HL-60/S4 (cell line): Measurements from ENCODE around the gene CDK7.
"Not testable (repeated sequence)": the region's sequence is repeated elsewhere in the genome, so short reads cannot be mapped to it uniquely, and the experiment has no call there.

Source experiments
- in situ Hi-C: fragments of 300-500 bp; cut with MboI; formaldehyde crosslinking; loops from 2 replicates; pipeline ENCODE4 v1.14.3; 2022; ENCODE audit warnings: low sequenced_read_pairs

Gene CDK7

DNA sequence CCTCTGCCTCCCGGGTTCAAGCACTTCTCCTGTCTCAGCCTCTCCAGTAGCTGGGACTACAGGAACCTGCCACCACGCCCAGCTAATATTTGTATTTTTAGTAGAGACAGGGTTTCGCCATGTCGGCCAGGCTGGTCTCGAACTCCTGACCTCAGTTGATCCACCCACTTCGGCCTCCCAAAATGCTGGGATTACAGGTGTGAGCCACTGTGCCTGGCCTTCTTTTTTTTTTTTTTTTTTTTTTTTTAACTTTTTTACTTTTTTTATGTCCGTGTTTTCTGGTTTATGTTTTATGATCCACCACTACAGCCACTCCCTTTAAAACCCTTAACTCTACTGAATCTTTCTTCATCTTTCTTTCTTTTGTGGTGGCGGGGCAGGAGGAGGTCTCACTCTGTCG is 2.0 kb downstream of the CDK7 start:
- in situ Hi-C loops: not testable (repeated sequence)

DNA sequence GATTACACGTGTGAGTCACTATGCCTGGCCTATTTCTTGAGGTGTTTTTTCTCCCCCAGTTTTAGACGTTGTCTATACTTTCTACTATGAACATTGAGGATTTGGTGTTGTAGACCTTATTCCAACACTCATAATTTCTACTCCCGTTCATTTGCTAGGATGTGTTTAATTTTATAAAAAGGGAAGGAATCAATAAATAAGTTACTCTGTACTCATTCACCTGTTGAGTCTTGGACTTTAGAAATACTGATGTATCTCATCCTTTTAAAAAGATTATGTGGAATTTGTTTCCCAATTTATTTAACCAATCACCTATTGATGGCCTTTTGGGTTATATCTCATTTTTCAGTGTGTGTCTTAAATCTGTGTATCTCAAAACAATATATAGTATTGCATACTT is 3.2 kb downstream of the CDK7 start:
- in situ Hi-C loops: no loop called here

DNA sequence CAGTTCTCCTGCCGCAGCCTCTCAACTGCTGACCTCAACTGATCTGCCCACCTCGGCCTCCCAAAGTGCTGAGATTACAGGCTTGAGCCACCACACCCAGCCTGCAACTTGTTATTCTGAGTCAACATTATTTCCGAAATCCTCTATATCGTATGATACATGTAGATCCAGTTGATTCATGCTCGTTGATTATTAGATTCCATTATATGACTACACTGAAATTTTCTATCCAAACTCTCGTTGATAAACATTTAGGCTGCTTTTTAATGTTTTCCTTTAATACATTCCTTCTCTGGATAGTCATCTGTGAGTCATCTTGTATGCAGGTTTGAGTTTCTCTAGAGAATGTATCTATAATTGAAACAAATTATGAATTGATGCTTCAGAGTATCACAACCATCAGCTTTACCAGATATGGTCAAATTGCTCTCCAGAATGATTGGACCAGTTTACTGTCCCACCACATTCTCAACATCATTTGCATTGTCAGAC is 4.1 kb downstream of the CDK7 start:
- in situ Hi-C loops: no loop called here

- in situ Hi-C loops: no loop called here
These were observed 7.7 kb downstream of the CDK7 start for GRCh38 chr5:69242215-69242927.

DNA sequence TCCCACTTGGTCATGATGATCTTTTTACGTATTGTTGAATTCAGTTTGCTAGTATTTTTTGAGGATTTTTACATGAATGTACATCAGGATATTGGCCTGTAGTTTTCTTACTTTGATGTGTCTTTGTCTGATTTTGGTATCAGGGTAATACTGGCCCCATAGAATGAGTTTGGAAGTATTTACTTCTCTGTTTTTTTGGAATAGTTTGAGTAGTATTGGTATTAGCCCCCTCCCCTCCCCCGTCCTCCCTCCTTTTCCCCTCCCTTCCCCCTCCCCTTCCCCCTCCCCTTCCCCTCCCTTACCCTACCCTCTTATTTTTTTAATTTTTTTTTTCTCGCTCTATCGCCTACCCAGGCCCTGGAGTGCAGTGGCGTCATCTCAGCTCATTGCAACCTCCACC is 10.3 kb downstream of the CDK7 start:
- in situ Hi-C loops: no loop called here

GRCh38 chr5:69248019-69248418 is 13.3 kb downstream of the CDK7 start:
- in situ Hi-C loops: no loop called here

- in situ Hi-C loops: no loop called here
These were observed 15.9 kb downstream of the CDK7 start for GRCh38 chr5:69250593-69250992.

DNA sequence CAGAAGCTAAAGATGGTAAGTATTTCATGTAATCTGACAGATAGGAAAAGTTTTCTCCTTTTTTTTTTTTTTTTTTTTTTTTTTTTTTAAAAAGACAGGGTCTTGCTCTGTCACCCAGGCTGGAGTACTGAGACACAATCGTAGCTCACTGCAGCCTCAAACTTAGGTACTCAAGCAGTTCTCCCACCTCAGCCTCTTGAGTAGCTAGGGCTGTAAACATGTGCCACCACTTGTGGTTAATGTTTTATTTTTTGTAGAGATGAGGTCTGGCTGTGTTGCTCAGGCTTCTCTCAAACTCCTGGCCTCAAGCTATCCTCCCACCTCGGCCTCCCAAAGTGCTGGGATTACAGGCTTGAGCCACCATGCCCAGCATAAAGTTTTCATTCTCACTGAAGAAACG is 17.8 kb downstream of the CDK7 start:
- in situ Hi-C loops: no loop called here

DNA sequence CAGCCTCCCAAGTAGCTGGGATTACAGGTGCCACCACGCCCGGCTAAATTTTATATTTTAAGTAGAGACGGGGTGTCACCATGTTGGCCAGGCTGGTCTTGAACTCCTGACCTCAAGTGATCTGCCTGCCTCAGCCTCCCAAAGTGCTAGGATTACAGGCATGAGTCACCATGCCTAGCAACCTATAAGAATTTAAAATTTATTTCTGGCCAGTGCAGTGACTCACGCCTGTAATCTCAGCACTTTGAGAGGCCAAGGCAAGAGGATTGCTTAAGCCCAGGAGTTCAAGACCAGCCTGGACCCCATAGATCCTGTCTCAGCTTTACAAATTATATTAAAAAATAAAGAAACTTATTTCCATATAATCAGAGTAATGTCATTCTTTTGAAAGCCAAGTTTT is 21.3 kb downstream of the CDK7 start:
- in situ Hi-C loops: not testable (repeated sequence)

GRCh38 chr5:69257577-69257976 is 22.9 kb downstream of the CDK7 start:
- in situ Hi-C loops: no loop called here

GRCh38 chr5:69261034-69261433 is 26.3 kb downstream of the CDK7 start:
- in situ Hi-C loops: no loop called here

- in situ Hi-C loops: no loop called here
These were observed 31.2 kb downstream of the CDK7 start for GRCh38 chr5:69265931-69266330.

GRCh38 chr5:69268899-69269298 is 34.2 kb downstream of the CDK7 start:
- in situ Hi-C loops: no loop called here

- in situ Hi-C loops: no loop called here
These were observed 36.2 kb downstream of the CDK7 start for GRCh38 chr5:69270840-69271239.

GRCh38 chr5:69271376-69271775 is 36.7 kb downstream of the CDK7 start:
- in situ Hi-C loops: no loop called here

DNA sequence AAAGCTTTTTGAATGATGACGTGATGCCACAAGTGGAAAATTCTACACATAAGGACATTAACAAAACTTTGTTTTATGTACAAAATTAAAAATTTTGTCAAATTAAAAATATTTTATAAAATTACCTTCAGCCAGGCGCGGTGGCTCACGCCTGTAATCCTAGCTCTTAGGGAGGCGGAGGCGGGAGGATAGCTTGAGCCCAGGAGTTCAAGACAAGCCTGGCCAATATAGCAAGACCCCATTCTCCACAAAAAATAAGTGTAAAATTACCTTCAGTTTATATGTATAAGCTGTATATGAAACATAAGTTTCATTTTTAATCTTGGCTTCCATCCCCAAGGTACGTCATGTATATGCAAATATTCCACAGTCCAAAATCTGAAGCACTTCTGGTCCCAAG is 40.9 kb downstream of the CDK7 start:
- in situ Hi-C loops: no loop called here

DNA sequence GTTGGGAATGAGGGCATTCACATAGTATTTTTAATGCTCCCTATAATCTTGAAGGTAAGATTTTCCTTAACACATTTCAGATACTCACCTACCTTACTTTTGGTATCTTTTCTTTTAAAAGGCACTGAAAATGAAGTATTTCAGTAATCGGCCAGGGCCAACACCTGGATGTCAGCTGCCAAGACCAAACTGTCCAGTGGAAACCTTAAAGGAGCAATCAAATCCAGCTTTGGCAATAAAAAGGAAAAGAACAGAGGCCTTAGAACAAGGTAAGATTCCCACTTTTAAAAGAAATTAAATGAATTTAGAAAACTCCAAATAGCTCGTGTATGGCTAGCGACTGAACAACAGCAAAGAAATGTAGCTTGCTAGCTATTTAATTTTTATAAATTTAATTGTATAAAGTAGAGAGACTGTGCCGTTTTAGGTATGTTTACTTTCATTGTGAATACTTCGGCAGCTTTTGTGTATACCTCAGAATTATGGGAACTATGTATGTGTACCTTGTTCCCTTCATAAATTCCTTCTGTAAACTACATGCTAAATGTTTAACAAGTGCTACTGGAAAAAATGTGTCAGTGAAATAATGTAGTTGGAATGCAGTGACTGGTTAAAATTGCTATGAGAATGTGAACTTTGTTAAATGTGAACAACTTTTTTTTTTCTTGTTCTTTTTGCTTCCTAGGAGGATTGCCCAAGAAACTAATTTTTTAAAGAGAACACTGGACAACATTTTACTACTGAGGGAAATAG is 41.9 kb downstream of the CDK7 start:
- in situ Hi-C loops: no loop called here

- in situ Hi-C loops: no loop called here
These were observed 44.8 kb downstream of the CDK7 start for GRCh38 chr5:69279517-69279916.

DNA sequence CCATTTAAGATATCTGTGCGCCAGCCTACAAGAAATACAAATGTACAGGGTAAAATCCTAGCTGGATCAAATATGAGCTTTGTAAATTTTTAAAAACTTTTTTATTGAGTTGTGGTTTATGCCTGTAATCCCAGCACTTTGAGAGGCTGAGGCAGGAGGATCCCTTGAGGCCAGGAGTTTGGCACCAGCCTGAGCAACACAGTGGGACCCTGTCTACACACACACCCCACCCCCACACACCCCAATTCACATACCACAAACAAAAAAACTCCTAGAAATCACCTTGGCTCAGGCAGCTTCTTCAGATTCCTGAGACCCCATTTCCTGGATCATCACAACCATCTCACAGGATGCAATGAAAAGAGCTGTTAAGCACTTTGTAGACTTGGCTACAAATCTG is 46.4 kb downstream of the CDK7 start:
- in situ Hi-C loops: no loop called here

- in situ Hi-C loops: no loop called here
These were observed 49.5 kb downstream of the CDK7 start for GRCh38 chr5:69284203-69284602.

GRCh38 chr5:69285448-69286116 is 50.9 kb downstream of the CDK7 start:
- in situ Hi-C loops: no loop called here

DNA sequence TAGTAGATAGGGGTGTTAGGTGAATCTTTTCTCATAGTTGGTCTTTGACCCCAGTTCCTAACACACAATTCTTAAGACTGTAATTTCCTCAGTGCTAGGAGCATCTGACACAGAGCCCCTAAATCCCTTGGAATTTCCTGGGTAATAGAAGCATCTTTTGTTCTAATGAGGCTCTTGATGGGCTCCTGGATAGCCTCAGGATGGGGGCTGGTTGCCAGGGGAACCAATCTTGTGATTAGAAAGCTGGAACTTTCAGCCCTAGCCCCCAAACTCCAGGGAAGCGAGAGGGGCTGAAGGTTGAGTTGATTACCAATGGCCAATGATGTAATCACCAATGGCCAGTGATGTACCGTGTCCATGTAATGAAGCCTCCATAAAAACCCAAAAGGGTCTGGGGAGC is 53.4 kb downstream of the CDK7 start:
- in situ Hi-C loops: no loop called here
